CD4-positive, CD25-positive, alpha-beta regulatory T cell (primary cell): ENCODE results near the gene SOCS1. TPM values are rescaled to one million over a fixed set of nuclear protein-coding genes. Genes with fewer than 3 reads are reported as not detected.

ENCODE experiments used
- ATAC-seq, 2 donors: fragments of 150-1000 bp; cut with Tn5 transposase; one replicate each; pipeline ENCODE4 v1.10.0; 2021; ENCODE audit warnings: low read depth in 2 of 2, moderate number of reproducible peaks in 2 of 2, moderate library complexity in 1 of 2
- DNase-seq, 3 donors: peaks; one replicate each; pipeline versions ENCODE4 v3.0.0 to v3.0.0-alpha.2; 2012 to 2022; ENCODE audit warnings: mixed read lengths in 1 of 3
- H3K27ac ChIP-seq: one replicate; pipeline ENCODE4 v1.7.0; 2013; ENCODE audit warnings: mild to moderate bottlenecking, low read length; ENCODE audit not compliant: insufficient read depth, poor library complexity, severe bottlenecking
- H3K27me3 ChIP-seq: one replicate; pipeline ENCODE4 v1.7.0; 2013; ENCODE audit warnings: low read length; ENCODE audit not compliant: control insufficient read depth, insufficient read depth
- H3K36me3 ChIP-seq: one replicate; pipeline ENCODE4 v1.7.0; 2013; ENCODE audit warnings: mild to moderate bottlenecking, low read length, moderate library complexity; ENCODE audit not compliant: control insufficient read depth, insufficient read depth
- H3K4me1 ChIP-seq: 2 replicates; pipeline ENCODE4 v1.7.0; 2013; ENCODE audit warnings: mild to moderate bottlenecking, low read length; ENCODE audit not compliant: insufficient read depth, control insufficient read depth, poor library complexity, severe bottlenecking
- H3K4me3 ChIP-seq: one replicate; pipeline ENCODE4 v1.7.0; 2013; ENCODE audit warnings: low read depth, mild to moderate bottlenecking, low read length, moderate library complexity
- H3K9me3 ChIP-seq, 2 experiments: 1 replicate in 1 of 2; 2 replicates in 1 of 2; pipeline ENCODE4 v1.7.0; 2013; ENCODE audit warnings: low read length in 2 of 2, mild to moderate bottlenecking in 1 of 2, moderate library complexity in 1 of 2; ENCODE audit not compliant: control insufficient read depth in 2 of 2
- H3K27ac Mint-ChIP-seq, 3 donors: one replicate each; pipeline ENCODE4 v1.8.0; 2020 to 2022; ENCODE audit warnings: mild to moderate bottlenecking in 3 of 3, mixed read lengths in 3 of 3, moderate library complexity in 2 of 3
- H3K27me3 Mint-ChIP-seq: one replicate; pipeline ENCODE4 v1.8.0; 2022; ENCODE audit warnings: mild to moderate bottlenecking, mixed read lengths
- H3K36me3 Mint-ChIP-seq: one replicate; pipeline ENCODE4 v1.8.0; 2020; ENCODE audit warnings: mixed read lengths
- H3K4me1 Mint-ChIP-seq, 4 donors: one replicate each; pipeline ENCODE4 v1.8.0; 2020 to 2022; ENCODE audit warnings: mixed read lengths in 4 of 4, mild to moderate bottlenecking in 1 of 4
- H3K4me3 Mint-ChIP-seq, 4 donors: one replicate each; pipeline ENCODE4 v1.8.0; 2020 to 2022; ENCODE audit warnings: mild to moderate bottlenecking in 4 of 4, mixed read lengths in 4 of 4, moderate library complexity in 3 of 4
- H3K9me3 Mint-ChIP-seq, 7 donors: one replicate each; pipeline ENCODE4 v1.8.0; 2020 to 2022; ENCODE audit warnings: mixed read lengths in 7 of 7, mild to moderate bottlenecking in 3 of 7, moderate library complexity in 2 of 7
- polyA plus RNA-seq, 4 donors: library from polyadenylated mRNA; unstranded; fragments of 300-500 nt; fragmentation: Illumina TruSeq; gene quantifications; one replicate each; pipeline ENCODE4 v1.2.3, GENCODE V29; 2021
- total RNA-seq: library from RNA; stranded (reverse); gene quantifications from one replicate; pipeline ENCODE4 v1.2.3, GENCODE V29; 2022

SOCS1 gene
- total and polyA plus RNA-seq, 5 donors from 2014 or later: 8.6 to 91.5 (median 10.5) TPM

- H3K4me1 ChIP-seq: no peaks in the 10 kb centered on the region
- H3K4me3 Mint-ChIP-seq: no peak overlapping the region
Measured at GRCh38 chr16:11278681-11279628, 23.0 kb upstream of the SOCS1 start.

GRCh38 chr16:11277607-11278337 lies 21.8 kb upstream of the SOCS1 start:
- no peaks in the 10 kb centered on the region for H3K36me3 Mint-ChIP-seq
- H3K27me3 ChIP-seq: no peaks in the 10 kb centered on the region
- no peak overlapping the region for H3K27ac Mint-ChIP-seq
- ATAC-seq (no peak), DNase-seq (no peak)
- H3K4me1 ChIP-seq: no peaks in the 10 kb centered on the region
- H3K4me3 ChIP-seq: no peak overlapping the region
- H3K9me3 Mint-ChIP-seq: peaks cover 0 to 1% (median 0%) of the 10 kb centered on the region in 7 donors
- H3K4me3 Mint-ChIP-seq: no peak overlapping the region
- H3K27ac ChIP-seq: no peak overlapping the region
- H3K36me3 ChIP-seq: no peaks in the 10 kb centered on the region
- peaks cover 0 to 3% (median 0%) of the 10 kb centered on the region in 4 donors for H3K4me1 Mint-ChIP-seq
- H3K9me3 ChIP-seq: no peaks in the 10 kb centered on the region
- peaks cover 17% of the 10 kb centered on the region for H3K27me3 Mint-ChIP-seq

More at GRCh38 chr16:11278681-11279628, 23.0 kb upstream of the SOCS1 start:
- Histone ChIP-seq H3K27ac (no peak overlapping the region), H3K4me3 (no peak overlapping the region), H3K36me3 (no peaks in the 10 kb centered on the region), H3K9me3 (no peaks in the 10 kb centered on the region), H3K27me3 (no peaks in the 10 kb centered on the region)
- H3K27me3 Mint-ChIP-seq: peaks cover 20% of the 10 kb centered on the region
- ATAC-seq (no peak), DNase-seq (no peak)
- peaks cover 0 to 1% (median 0%) of the 10 kb centered on the region in 7 donors for H3K9me3 Mint-ChIP-seq
- no peaks in the 10 kb centered on the region for H3K36me3 Mint-ChIP-seq
- peak overlapping the region in 1 of 3 donors; percentile 17 for H3K27ac Mint-ChIP-seq
- H3K4me1 Mint-ChIP-seq: peaks cover 0 to 3% (median under 1%) of the 10 kb centered on the region in 4 donors

- Histone ChIP-seq H3K36me3 (no peaks in the 10 kb centered on the region), H3K9me3 (no peaks in the 10 kb centered on the region), H3K27me3 (no peaks in the 10 kb centered on the region), H3K4me1 (no peaks in the 10 kb centered on the region), H3K4me3 (no peak overlapping the region), H3K27ac (no peak overlapping the region)
- no peak overlapping the region for H3K27ac Mint-ChIP-seq
- peaks cover 0 to 1% (median 0%) of the 10 kb centered on the region in 4 donors for H3K4me1 Mint-ChIP-seq
- DNase-seq: no peak
- H3K27me3 Mint-ChIP-seq: peaks cover 15% of the 10 kb centered on the region
- no peak overlapping the region for H3K4me3 Mint-ChIP-seq
- ATAC-seq: no peak
- no peaks in the 10 kb centered on the region for H3K36me3 Mint-ChIP-seq
- peaks cover 0 to 1% (median 0%) of the 10 kb centered on the region in 7 donors for H3K9me3 Mint-ChIP-seq
Measured at GRCh38 chr16:11276896-11277593, 21.0 kb upstream of the SOCS1 start.

GRCh38 chr16:11276143-11276895 lies 20.3 kb upstream of the SOCS1 start, which contains the start of gene PRM2:
Gene PRM2, minus strand, starts transcription at chr16:11276480. Its CDS starts 110 bp downstream, at chr16:11276370.
- Histone ChIP-seq H3K4me1 (no peaks in the 10 kb centered on the region), H3K9me3 (no peaks in the 10 kb centered on the region), H3K27ac (no peak within 1 kb of the TSS), H3K27me3 (no peaks in the 10 kb centered on the region), H3K36me3 (no peaks in the 10 kb centered on the region), H3K4me3 (no peak within 1 kb of the TSS)
- no peaks in the 10 kb centered on the region for H3K4me1 Mint-ChIP-seq
- no peak within 1 kb of the TSS for H3K4me3 Mint-ChIP-seq
- peaks cover 0 to 1% (median 0%) of the 10 kb centered on the region in 7 donors for H3K9me3 Mint-ChIP-seq
- H3K27ac Mint-ChIP-seq: no peak within 1 kb of the TSS
- no peak for DNase-seq
- peaks cover 12% of the 10 kb centered on the region for H3K27me3 Mint-ChIP-seq
- no peak for ATAC-seq
- no peaks in the 10 kb centered on the region for H3K36me3 Mint-ChIP-seq

- H3K27me3 ChIP-seq: no peaks in the 10 kb centered on the region
- ATAC-seq (no peak), DNase-seq (no peak)
- H3K4me3 ChIP-seq: no peak overlapping the region
- no peaks in the 10 kb centered on the region for H3K4me1 ChIP-seq
- Mint-ChIP-seq H3K36me3 (no peaks in the 10 kb centered on the region), H3K4me1 (no peaks in the 10 kb centered on the region), H3K27ac (no peak overlapping the region), H3K9me3 (peaks cover 0 to 1% (median 0%) of the 10 kb centered on the region in 7 donors), H3K4me3 (no peak overlapping the region), H3K27me3 (peaks cover 12% of the 10 kb centered on the region)
- H3K27ac ChIP-seq: no peak overlapping the region
- H3K9me3 ChIP-seq: no peaks in the 10 kb centered on the region
- H3K36me3 ChIP-seq: no peaks in the 10 kb centered on the region
Measured at GRCh38 chr16:11274964-11275363, 19.0 kb upstream of the SOCS1 start.

GRCh38 chr16:11273721-11274324 lies 17.8 kb upstream of the SOCS1 start:
- DNase-seq (no peak), ATAC-seq (no peak)
- no peaks in the 10 kb centered on the region for H3K4me1 ChIP-seq
- H3K27ac Mint-ChIP-seq: peak overlapping the region in 1 of 3 donors; percentile 40
- no peak overlapping the region for H3K27ac ChIP-seq
- no peaks in the 10 kb centered on the region for H3K9me3 ChIP-seq
- no peak overlapping the region for H3K4me3 Mint-ChIP-seq
- H3K27me3 ChIP-seq: no peaks in the 10 kb centered on the region
- H3K4me1 Mint-ChIP-seq: no peaks in the 10 kb centered on the region
- H3K36me3 Mint-ChIP-seq: no peaks in the 10 kb centered on the region
- no peaks in the 10 kb centered on the region for H3K36me3 ChIP-seq
- peaks cover 0 to 1% (median 0%) of the 10 kb centered on the region in 7 donors for H3K9me3 Mint-ChIP-seq
- peaks cover 5% of the 10 kb centered on the region for H3K27me3 Mint-ChIP-seq
- no peak overlapping the region for H3K4me3 ChIP-seq
